CD4-positive, alpha-beta memory T cell (primary cell): Measurements from ENCODE around the gene TBCD. TPM values are rescaled to one million over a fixed set of nuclear protein-coding genes. Genes with fewer than 3 reads are reported as not detected.
"Not testable (repeated sequence)": the region's sequence is repeated elsewhere in the genome, so short reads cannot be mapped to it uniquely, and the experiment has no call there.

Experiments
- CTCF ChIA-PET: fragments of 350-600 bp; sonication (Branson Sonifier 250); formaldehyde crosslinking; loops from one replicate; lab custom pipeline; 2021; ENCODE audit warnings: inconsistent platforms; ENCODE audit not compliant: partially characterized antibody; lab: Charles Lee
- POLR2A ChIA-PET: fragments of 350-600 bp; sonication (Branson Sonifier 250); formaldehyde crosslinking; loops from one replicate; lab custom pipeline; 2021; ENCODE audit not compliant: partially characterized antibody; lab: Charles Lee
- DNase-seq, 5 donors: peaks; one replicate each; pipeline versions ENCODE4 v3.0.0 to v3.0.0-alpha.2; 2020 to 2022; ENCODE audit warnings: mixed read lengths in 1 of 5
- H3K27ac ChIP-seq: one replicate; pipeline ENCODE4 v1.7.0; 2013; ENCODE audit warnings: low read depth, low read length
- H3K27me3 ChIP-seq: 2 replicates; pipeline ENCODE4 v1.7.0; 2013; ENCODE audit warnings: mild to moderate bottlenecking, low read length, moderate library complexity; ENCODE audit not compliant: insufficient read depth
- H3K36me3 ChIP-seq: 2 replicates; pipeline ENCODE4 v1.7.0; 2013; ENCODE audit warnings: mild to moderate bottlenecking, low read length, moderate library complexity; ENCODE audit not compliant: insufficient read depth
- H3K4me1 ChIP-seq: 2 replicates; pipeline ENCODE4 v1.7.0; 2013; ENCODE audit warnings: mild to moderate bottlenecking, low read length, moderate library complexity; ENCODE audit not compliant: insufficient read depth
- H3K4me3 ChIP-seq, 2 donors: one replicate each; pipeline ENCODE4 v1.7.0; 2013; ENCODE audit warnings: low read length in 2 of 2, mild to moderate bottlenecking in 1 of 2
- H3K9me3 ChIP-seq, 2 donors: one replicate each; pipeline ENCODE4 v1.7.0; 2013; ENCODE audit warnings: low read length in 2 of 2, control low read depth in 1 of 2; ENCODE audit not compliant: control insufficient read depth in 1 of 2
- H3K27ac Mint-ChIP-seq, 7 donors: one replicate each; pipeline ENCODE4 v1.8.0; 2020 to 2021; ENCODE audit warnings: mixed read lengths in 7 of 7, mild to moderate bottlenecking in 6 of 7, inconsistent platforms in 3 of 7, moderate library complexity in 3 of 7
- H3K27me3 Mint-ChIP-seq, 2 donors: one replicate each; pipeline ENCODE4 v1.8.0; 2020 to 2021; ENCODE audit warnings: mixed read lengths in 2 of 2
- H3K36me3 Mint-ChIP-seq, 2 donors: one replicate each; pipeline ENCODE4 v1.8.0; 2020 to 2021; ENCODE audit warnings: mixed read lengths in 2 of 2, inconsistent platforms in 1 of 2, mild to moderate bottlenecking in 1 of 2
- H3K4me1 Mint-ChIP-seq, 4 donors: one replicate each; pipeline ENCODE4 v1.8.0; 2020 to 2021; ENCODE audit warnings: mixed read lengths in 4 of 4, mild to moderate bottlenecking in 1 of 4
- H3K4me3 Mint-ChIP-seq, 8 donors: one replicate each; pipeline ENCODE4 v1.8.0; 2020 to 2021; ENCODE audit warnings: mixed read lengths in 8 of 8, mild to moderate bottlenecking in 7 of 8, moderate library complexity in 6 of 8, inconsistent platforms in 3 of 8
- H3K9me3 Mint-ChIP-seq, 8 donors: one replicate each; pipeline ENCODE4 v1.8.0; 2020 to 2021; ENCODE audit warnings: mixed read lengths in 8 of 8, mild to moderate bottlenecking in 5 of 8, inconsistent platforms in 3 of 8, moderate library complexity in 1 of 8
- intact Hi-C: fragments of 100-400 bp; cut with micrococcal nuclease; formaldehyde crosslinking; loops from one replicate; pipeline ENCODE4 v1.15.1; 2023
- polyA plus RNA-seq, 2 donors: library from polyadenylated mRNA; unstranded; fragments of 300-500 nt; fragmentation: Illumina TruSeq; gene quantifications; one replicate each; pipeline ENCODE4 v1.2.3, GENCODE V29; 2021
- total RNA-seq, 2 experiments: library from RNA; stranded (reverse); gene quantifications; one replicate each; pipeline ENCODE4 v1.2.3, GENCODE V29; 2021

The TBCD gene
- total and polyA plus RNA-seq, 4 experiments from 2014 or later: 102 to 263 (median 192) TPM

DNA sequence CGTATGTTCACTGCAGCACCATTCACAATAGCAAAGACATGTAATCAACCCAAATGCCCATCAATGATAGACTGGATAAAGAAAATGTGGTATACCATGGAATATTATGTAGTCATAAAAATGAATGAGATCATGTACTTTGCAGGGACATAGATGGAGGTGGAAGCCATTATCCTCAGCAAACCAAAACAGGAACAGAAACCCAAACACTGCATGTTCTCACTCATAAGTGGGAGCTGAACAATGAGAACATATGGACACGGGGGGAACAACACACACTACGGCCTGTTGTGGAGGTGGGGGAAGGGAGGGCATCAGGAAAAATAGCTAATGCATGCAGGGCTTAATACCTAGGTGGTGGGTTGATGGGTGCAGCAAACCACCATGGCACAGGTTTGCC is 237.2 kb downstream of the TBCD start:
- H3K4me3 ChIP-seq, POLR2A ChIA-PET, H3K27me3 Mint-ChIP-seq, H3K4me3 Mint-ChIP-seq, H3K9me3 ChIP-seq, H3K36me3 ChIP-seq, H3K27me3 ChIP-seq, H3K27ac ChIP-seq, DNase-seq: not testable (repeated sequence)
- H3K27ac Mint-ChIP-seq: peak overlapping the region in 1 of 7 donors; percentile 11
- intact Hi-C loops: loop anchor here (10.0 kb wide), 1 partner anchor 56 kb away; no protein-coding TSS in a partner anchor
- H3K4me1 Mint-ChIP-seq: peaks cover 20 to 34% (median 24%) of the 10 kb centered on the region in 4 donors
- H3K4me1 ChIP-seq: peaks cover 23% of the 10 kb centered on the region
- H3K36me3 Mint-ChIP-seq: peaks cover 18 to 37% of the 10 kb centered on the region in 2 donors
- CTCF ChIA-PET: interaction anchor here (0.7 kb wide), 1 partner anchor 208 kb away, joined by 3 read pairs; no protein-coding TSS in a partner anchor
- H3K9me3 Mint-ChIP-seq: peaks cover 0 to 26% (median 18%) of the 10 kb centered on the region in 8 donors

DNA sequence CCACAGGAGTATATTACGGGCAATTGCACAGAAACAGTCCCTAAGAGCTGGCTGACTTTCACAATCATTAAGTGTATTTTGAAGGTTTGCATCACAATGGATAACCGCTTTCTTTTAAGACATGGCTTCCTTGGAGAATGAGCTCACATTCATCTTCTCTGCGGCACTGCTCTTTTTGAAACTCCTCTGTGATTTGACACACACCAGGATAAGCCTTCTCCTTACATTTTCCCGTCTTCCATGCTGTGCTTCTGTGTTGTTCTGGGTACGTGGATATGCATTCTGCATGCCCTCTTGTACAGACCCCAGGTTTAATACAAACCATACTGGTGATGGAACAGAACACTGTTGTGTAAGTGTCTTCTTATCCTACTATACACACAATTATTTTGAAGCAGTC is 238.0 kb downstream of the TBCD start:
- Histone ChIP-seq H3K4me1 (peaks cover 21% of the 10 kb centered on the region), H3K9me3 (peaks cover 0 to 4% of the 10 kb centered on the region in 2 donors), H3K27ac (no peak overlapping the region), H3K36me3 (no peaks in the 10 kb centered on the region), H3K27me3 (no peaks in the 10 kb centered on the region), H3K4me3 (no peak overlapping the region)
- CTCF ChIA-PET: interaction anchor here (0.7 to 0.9 kb wide), 2 partner anchors 10 to 209 kb away, joined by 3 read pairs; no protein-coding TSS in a partner anchor
- Mint-ChIP-seq H3K9me3 (peaks cover 2 to 29% (median 21%) of the 10 kb centered on the region in 8 donors), H3K4me1 (peaks cover 20 to 28% (median 25%) of the 10 kb centered on the region in 4 donors), H3K27ac (no peak overlapping the region), H3K36me3 (peaks cover 20 to 45% of the 10 kb centered on the region in 2 donors), H3K27me3 (no peaks in the 10 kb centered on the region), H3K4me3 (peak overlapping the region in 1 of 8 donors; percentile 34)
- no peak for DNase-seq
- intact Hi-C loops: loop anchor here (10.0 kb wide), 1 partner anchor 55 kb away; no protein-coding TSS in a partner anchor
- POLR2A ChIA-PET: interaction anchor here (0.5 kb wide), 1 partner anchor 60 kb away, joined by 3 read pairs; no protein-coding TSS in a partner anchor

DNA sequence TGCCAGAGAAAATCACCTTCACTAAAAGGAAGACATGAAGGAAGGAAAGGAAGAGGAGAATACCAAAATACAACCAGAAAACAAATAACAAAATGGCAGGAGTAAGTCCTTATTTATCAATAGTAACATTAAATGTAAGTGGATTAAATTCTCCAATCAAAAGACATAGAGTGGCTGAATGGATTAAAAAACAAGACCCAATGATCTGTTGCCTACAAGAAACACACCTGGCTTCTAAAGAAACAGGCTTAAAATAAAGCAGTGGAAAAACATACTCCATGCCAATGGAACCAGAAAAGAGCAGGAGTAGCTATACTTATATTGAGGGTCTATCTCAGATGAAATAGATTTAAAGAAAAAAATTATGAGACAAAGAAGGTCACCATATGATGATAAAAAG is 241.1 kb downstream of the TBCD start:
- H3K36me3 Mint-ChIP-seq: peaks cover 19 to 52% of the 10 kb centered on the region in 2 donors
- no peak overlapping the region for H3K4me3 ChIP-seq
- H3K27me3 Mint-ChIP-seq: no peaks in the 10 kb centered on the region
- H3K27ac Mint-ChIP-seq: peak overlapping the region in 1 of 7 donors; percentile 8
- H3K9me3 ChIP-seq: peaks cover 0 to 4% of the 10 kb centered on the region in 2 donors
- no peak for DNase-seq
- no peaks in the 10 kb centered on the region for H3K27me3 ChIP-seq
- no peaks in the 10 kb centered on the region for H3K4me1 ChIP-seq
- H3K4me1 Mint-ChIP-seq: peaks cover 0 to 4% (median 2%) of the 10 kb centered on the region in 4 donors
- ChIA-PET CTCF (no interaction called here), POLR2A (no interaction called here)
- H3K4me3 Mint-ChIP-seq: no peak overlapping the region
- no peaks in the 10 kb centered on the region for H3K36me3 ChIP-seq
- H3K9me3 Mint-ChIP-seq: peaks cover 2 to 31% (median 21%) of the 10 kb centered on the region in 8 donors
- no peak overlapping the region for H3K27ac ChIP-seq
- intact Hi-C loops: no loop called here

Other genes starting within 250 kb of the TBCD start
- gene FOXK2, start 232.3 kb upstream of the TBCD start, total RNA-seq: 10 to 100 TPM; 51.5 to 57.5 TPM
- 1 to 10 TPM; 1.3 to 6.8 TPM for gene FOXK2, start 232.3 kb upstream of the TBCD start, polyA plus RNA-seq
- 10 to 100 TPM; 66.3 to 66.7 TPM for gene WDR45B, start 103.6 kb upstream of the TBCD start, total RNA-seq
- gene WDR45B, start 103.6 kb upstream of the TBCD start, polyA plus RNA-seq: 10 to 100 TPM; 35.1 to 48.4 TPM
- 1 to 10 TPM; 5.1 to 5.8 TPM for gene RAB40B, start 53.4 kb upstream of the TBCD start, total RNA-seq
- 1 to 10 TPM; 2.6 to 4.0 TPM for gene RAB40B, start 53.4 kb upstream of the TBCD start, polyA plus RNA-seq
- 10 to 100 TPM; 36.6 to 37.6 TPM for gene FN3KRP, start 35.4 kb upstream of the TBCD start, total RNA-seq
- gene FN3KRP, start 35.4 kb upstream of the TBCD start, polyA plus RNA-seq: 10 to 100 TPM; 24.6 to 65.2 TPM
- gene FN3K, start 16.4 kb upstream of the TBCD start, total RNA-seq: 1 to 10 TPM; 5.3 to 8.1 TPM
- gene FN3K, start 16.4 kb upstream of the TBCD start, polyA plus RNA-seq: under 1 TPM; 0.26 to 0.77 TPM
- not detected for gene ZNF750, start 88.0 kb downstream of the TBCD start, total RNA-seq
- gene ZNF750, start 88.0 kb downstream of the TBCD start, polyA plus RNA-seq: not detected